NOMO-1 treated with DMSO at 0.1 percent for 48 hours (cell line): ENCODE measurements around the gene OPN1MW2.
"Not testable (repeated sequence)": the region's sequence is repeated elsewhere in the genome, so short reads cannot be mapped to it uniquely, and the experiment has no call there.

ENCODE experiments used
- DNase-seq: peaks from one replicate; lab custom pipeline; 2025; ENCODE audit not compliant: unreplicated experiment; lab: John Stamatoyannopoulos, UW

The OPN1MW2 gene

DNA sequence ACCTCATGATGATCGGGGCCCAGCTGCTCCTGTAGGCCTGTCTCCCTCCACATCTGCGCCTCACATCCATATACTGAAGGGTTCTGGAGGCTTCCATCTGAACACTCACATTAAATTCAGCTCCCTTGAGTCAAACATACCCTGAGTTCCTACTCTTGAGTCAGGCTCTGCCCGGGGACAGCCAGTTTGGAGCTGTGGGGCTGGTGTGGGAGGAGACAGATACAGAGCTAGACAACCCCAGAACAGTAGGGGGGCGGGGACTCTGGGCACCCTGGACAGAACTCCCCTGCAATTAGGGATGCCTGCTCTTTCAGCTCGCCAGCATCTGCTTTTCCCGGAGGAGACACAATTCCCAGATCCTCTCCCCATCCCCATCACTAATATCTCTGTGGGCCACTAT is 43.5 kb downstream of the OPN1MW2 start:
- not testable (repeated sequence) for DNase-seq

DNA sequence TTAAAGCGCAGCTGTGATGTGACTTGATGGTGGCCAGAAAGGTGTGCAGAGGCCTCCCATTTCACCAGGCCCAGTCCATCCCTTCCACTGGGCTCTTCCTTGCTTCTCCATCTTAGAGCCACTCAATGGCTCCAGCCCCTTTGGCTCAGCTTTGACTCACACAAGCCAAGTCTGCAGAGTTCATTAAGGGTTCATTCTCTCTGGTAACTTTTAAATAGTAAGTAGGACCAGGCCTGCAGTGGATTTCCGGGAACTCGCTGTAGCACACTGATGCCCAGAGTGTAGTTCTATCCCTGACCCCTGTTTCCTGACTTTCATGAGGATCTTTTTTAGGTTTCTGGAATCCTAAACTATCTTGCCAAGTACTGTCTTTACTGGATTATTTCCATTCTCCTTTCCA is 49.7 kb downstream of the OPN1MW2 start:
- DNase-seq = not testable (repeated sequence)
